SK-N-SH treated with all-trans-retinoic acid at 6 μM for 48 hours (cell line): ENCODE measurements around the gene ANO9.

Source experiments
- ATAC-seq: fragments of 200-7000 bp; cut with Tn5 transposase; 3 replicates; pipeline ENCODE4 v1.9.1; 2020; ENCODE audit warnings: mild to moderate bottlenecking, moderate library complexity
- BACH2 ChIP-seq: fragments of 250-450 bp; sonication (Bioruptor Pico); IDR thresholded peaks from 2 replicates; pipeline ENCODE4 v1.9.0; 2021; ENCODE audit warnings: mild to moderate bottlenecking, borderline replicate concordance
- CSDC2 ChIP-seq: fragments of 250-450 bp; sonication (Bioruptor Pico); IDR thresholded peaks from 2 replicates; pipeline ENCODE4 v1.5.0; 2020; ENCODE audit warnings: mild to moderate bottlenecking, moderate library complexity
- ESRRG ChIP-seq: fragments of 250-450 bp; sonication (Bioruptor Pico); IDR thresholded peaks from 2 replicates; pipeline ENCODE4 v1.6.1; 2021; ENCODE audit warnings: mild to moderate bottlenecking
- GLIS3 ChIP-seq: fragments of 250-450 bp; sonication (Bioruptor Pico); IDR thresholded peaks from 2 replicates; pipeline ENCODE4 v1.5.0; 2020; ENCODE audit warnings: mild to moderate bottlenecking, moderate library complexity
- ISL1 ChIP-seq: fragments of 250-450 bp; sonication (Bioruptor Pico); IDR thresholded peaks from 2 replicates; pipeline ENCODE4 v2.1.2; 2022; ENCODE audit warnings: mild to moderate bottlenecking, moderate library complexity
- PPARA ChIP-seq: fragments of 250-450 bp; sonication (Bioruptor Pico); IDR thresholded peaks from 2 replicates; pipeline ENCODE4 v1.5.0; 2020; ENCODE audit warnings: mild to moderate bottlenecking, borderline replicate concordance
- SNAI2 ChIP-seq: fragments of 250-450 bp; sonication (Bioruptor Pico); IDR thresholded peaks from 2 replicates; pipeline ENCODE4 v1.5.0; 2020; ENCODE audit warnings: mild to moderate bottlenecking, moderate library complexity
- TCF4 ChIP-seq: fragments of 250-450 bp; sonication (Bioruptor Pico); IDR thresholded peaks from 2 replicates; pipeline ENCODE4 v1.8.0; 2021; ENCODE audit warnings: mild to moderate bottlenecking, moderate library complexity, borderline replicate concordance
- TOX ChIP-seq: fragments of 250-450 bp; sonication (Bioruptor Pico); IDR thresholded peaks from 2 replicates; pipeline ENCODE4 v1.8.0; 2021; ENCODE audit warnings: mild to moderate bottlenecking, moderate library complexity, borderline replicate concordance
- TSHZ2 ChIP-seq: fragments of 250-450 bp; sonication (Bioruptor Pico); IDR thresholded peaks from 2 replicates; pipeline ENCODE4 v1.5.0; 2020; ENCODE audit warnings: mild to moderate bottlenecking, moderate library complexity
- ZFP3 ChIP-seq: fragments of 250-450 bp; sonication (Bioruptor Pico); IDR thresholded peaks from 2 replicates; pipeline ENCODE4 v1.5.0; 2020; ENCODE audit warnings: mild to moderate bottlenecking, moderate library complexity
- ZFP30 ChIP-seq: fragments of 450-650 bp; formaldehyde crosslinking; IDR thresholded peaks from 2 replicates; pipeline ENCODE4 v1.5.0; 2022; ENCODE audit warnings: mild to moderate bottlenecking, moderate library complexity
- ZNF70 ChIP-seq: fragments of 450-650 bp; formaldehyde crosslinking; IDR thresholded peaks from 2 replicates; pipeline ENCODE4 v1.5.0; 2020; ENCODE audit warnings: mild to moderate bottlenecking, moderate library complexity
- ZNF8 ChIP-seq: fragments of 450-650 bp; formaldehyde crosslinking; IDR thresholded peaks from 2 replicates; pipeline ENCODE4 v1.5.0; 2020; ENCODE audit warnings: mild to moderate bottlenecking, moderate library complexity
- TF ChIP-seq, protein P1 (sequence below): fragments of 250-450 bp; sonication (Bioruptor Pico); IDR thresholded peaks from 2 replicates; pipeline ENCODE4 v1.8.0; 2021; ENCODE audit warnings: low read depth, mild to moderate bottlenecking, moderate library complexity, borderline replicate concordance
- TF ChIP-seq, protein P2 (sequence below): fragments of 250-450 bp; sonication (Bioruptor Pico); IDR thresholded peaks from 2 replicates; pipeline ENCODE4 v1.5.1; 2021; ENCODE audit warnings: mild to moderate bottlenecking, moderate library complexity
- TF ChIP-seq, protein P3 (sequence below): fragments of 250-450 bp; sonication (Bioruptor Pico); IDR thresholded peaks from 2 replicates; pipeline ENCODE4 v1.5.1; 2020; ENCODE audit warnings: low read depth, mild to moderate bottlenecking, moderate library complexity

ANO9 gene

DNA sequence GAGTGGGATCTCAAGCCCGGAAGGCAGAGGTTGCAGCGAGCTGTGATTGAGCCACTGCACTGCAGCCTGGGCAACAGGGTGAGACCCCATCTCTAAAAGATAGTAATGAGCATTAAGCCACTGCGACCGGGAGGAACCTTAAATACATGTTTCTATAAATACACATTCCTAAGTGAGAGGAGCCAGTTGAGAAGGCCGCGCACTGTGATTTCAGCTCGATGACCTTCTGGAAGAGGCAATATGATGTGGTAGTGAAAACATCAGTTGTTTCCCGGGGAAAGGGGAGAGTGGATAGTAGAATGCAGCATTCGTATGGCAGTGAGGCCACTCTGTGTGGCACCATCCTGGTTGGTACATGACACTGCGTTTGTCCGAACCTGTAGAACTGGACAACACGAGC lies 26.2 kb upstream of the ANO9 start (continued):
- TF ChIP-seq, protein P1, sequence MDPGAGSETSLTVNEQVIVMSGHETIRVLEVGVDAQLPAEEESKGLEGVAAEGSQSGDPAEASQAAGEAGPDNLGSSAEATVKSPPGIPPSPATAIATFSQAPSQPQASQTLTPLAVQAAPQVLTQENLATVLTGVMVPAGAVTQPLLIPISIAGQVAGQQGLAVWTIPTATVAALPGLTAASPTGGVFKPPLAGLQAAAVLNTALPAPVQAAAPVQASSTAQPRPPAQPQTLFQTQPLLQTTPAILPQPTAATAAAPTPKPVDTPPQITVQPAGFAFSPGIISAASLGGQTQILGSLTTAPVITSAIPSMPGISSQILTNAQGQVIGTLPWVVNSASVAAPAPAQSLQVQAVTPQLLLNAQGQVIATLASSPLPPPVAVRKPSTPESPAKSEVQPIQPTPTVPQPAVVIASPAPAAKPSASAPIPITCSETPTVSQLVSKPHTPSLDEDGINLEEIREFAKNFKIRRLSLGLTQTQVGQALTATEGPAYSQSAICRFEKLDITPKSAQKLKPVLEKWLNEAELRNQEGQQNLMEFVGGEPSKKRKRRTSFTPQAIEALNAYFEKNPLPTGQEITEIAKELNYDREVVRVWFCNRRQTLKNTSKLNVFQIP: no peak
- TF ChIP-seq CSDC2 (CRISPR knock-in tag) (no peak), ISL1 (CRISPR knock-in tag) (no peak)
- TF ChIP-seq, all 23 proteins: peak for 0

- TF ChIP-seq ZFP3 (no peak), ESRRG (CRISPR knock-in tag) (no peak), ISL1 (CRISPR knock-in tag) (no peak), CSDC2 (CRISPR knock-in tag) (no peak), TOX (CRISPR knock-in tag) (no peak), GLIS3 (CRISPR knock-in tag) (no peak)
- no peak for ATAC-seq
Measured at GRCh38 chr11:465896-466530, 24.2 kb upstream of the ANO9 start.

GRCh38 chr11:464316-464715 lies 22.5 kb upstream of the ANO9 start:
- ATAC-seq: no peak
- TF ChIP-seq SNAI2 (CRISPR knock-in tag) (no peak), GLIS3 (CRISPR knock-in tag) (no peak), ZFP30 (CRISPR knock-in tag) (no peak), BACH2 (no peak), ZNF8 (no peak), ESRRG (CRISPR knock-in tag) (no peak), PPARA (CRISPR knock-in tag) (no peak), TCF4 (CRISPR knock-in tag) (no peak), CSDC2 (CRISPR knock-in tag) (no peak), ZNF70 (CRISPR knock-in tag) (no peak)
- TF ChIP-seq, protein P2, sequence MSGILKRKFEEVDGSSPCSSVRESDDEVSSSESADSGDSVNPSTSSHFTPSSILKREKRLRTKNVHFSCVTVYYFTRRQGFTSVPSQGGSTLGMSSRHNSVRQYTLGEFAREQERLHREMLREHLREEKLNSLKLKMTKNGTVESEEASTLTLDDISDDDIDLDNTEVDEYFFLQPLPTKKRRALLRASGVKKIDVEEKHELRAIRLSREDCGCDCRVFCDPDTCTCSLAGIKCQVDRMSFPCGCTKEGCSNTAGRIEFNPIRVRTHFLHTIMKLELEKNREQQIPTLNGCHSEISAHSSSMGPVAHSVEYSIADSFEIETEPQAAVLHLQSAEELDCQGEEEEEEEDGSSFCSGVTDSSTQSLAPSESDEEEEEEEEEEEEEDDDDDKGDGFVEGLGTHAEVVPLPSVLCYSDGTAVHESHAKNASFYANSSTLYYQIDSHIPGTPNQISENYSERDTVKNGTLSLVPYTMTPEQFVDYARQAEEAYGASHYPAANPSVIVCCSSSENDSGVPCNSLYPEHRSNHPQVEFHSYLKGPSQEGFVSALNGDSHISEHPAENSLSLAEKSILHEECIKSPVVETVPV (CRISPR knock-in tag): no peak
- TF ChIP-seq, protein P3, sequence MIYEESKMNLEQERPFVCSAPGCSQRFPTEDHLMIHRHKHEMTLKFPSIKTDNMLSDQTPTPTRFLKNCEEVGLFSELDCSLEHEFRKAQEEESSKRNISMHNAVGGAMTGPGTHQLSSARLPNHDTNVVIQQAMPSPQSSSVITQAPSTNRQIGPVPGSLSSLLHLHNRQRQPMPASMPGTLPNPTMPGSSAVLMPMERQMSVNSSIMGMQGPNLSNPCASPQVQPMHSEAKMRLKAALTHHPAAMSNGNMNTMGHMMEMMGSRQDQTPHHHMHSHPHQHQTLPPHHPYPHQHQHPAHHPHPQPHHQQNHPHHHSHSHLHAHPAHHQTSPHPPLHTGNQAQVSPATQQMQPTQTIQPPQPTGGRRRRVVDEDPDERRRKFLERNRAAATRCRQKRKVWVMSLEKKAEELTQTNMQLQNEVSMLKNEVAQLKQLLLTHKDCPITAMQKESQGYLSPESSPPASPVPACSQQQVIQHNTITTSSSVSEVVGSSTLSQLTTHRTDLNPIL (CRISPR knock-in tag): no peak
- TF ChIP-seq, protein P1: no peak

DNA sequence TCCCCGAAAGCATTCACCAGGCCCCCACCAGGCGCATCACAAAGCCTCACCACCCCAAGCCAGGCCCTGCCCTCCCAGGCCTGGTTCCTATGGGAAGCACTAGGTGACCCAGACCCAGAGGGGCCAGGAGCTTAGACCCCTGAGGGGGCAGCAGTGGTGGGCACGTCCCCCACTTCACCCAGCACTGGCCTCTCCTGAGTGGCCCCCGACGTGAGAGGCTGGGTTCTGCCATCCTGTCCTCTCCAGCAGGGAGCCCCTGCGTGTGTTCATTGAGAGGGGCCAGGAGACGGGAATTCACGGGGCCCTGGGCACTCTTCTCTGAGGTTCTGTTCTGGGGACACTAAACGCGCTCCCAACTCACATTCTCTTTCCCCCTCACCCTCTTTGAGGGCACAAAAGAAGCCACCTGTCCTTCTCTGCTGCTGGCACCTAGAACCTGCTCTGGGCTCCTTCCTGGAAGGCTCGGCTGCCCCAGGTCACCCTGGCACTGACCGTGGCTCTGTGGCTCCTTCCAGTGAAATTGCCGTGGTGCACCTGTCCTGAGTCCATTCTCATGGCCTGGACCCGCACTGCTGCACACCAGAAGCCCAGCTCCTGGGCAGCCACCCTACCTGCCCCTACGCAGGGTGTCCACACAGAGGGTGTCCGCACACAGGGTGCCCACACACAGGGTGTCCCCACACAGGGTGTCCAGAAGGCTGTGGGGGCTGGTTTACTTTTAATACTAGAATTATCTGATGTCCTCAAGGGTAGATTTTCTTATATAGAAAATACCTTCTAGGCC lies 20.5 kb upstream of the ANO9 start:
- TF ChIP-seq SNAI2 (CRISPR knock-in tag) (no peak), ZNF8 (no peak), TSHZ2 (no peak)
- ATAC-seq: no peak
